GM19193 (cell line): ENCODE data around the gene ITPR2.

Experiments used
- POLR2A ChIP-seq: IDR thresholded peaks from 4 replicates; pipeline ENCODE4 v1.6.1; 2011; ENCODE audit not compliant: insufficient read depth, insufficient read length; ENCODE audit errors: extremely low read depth

Gene ITPR2

DNA sequence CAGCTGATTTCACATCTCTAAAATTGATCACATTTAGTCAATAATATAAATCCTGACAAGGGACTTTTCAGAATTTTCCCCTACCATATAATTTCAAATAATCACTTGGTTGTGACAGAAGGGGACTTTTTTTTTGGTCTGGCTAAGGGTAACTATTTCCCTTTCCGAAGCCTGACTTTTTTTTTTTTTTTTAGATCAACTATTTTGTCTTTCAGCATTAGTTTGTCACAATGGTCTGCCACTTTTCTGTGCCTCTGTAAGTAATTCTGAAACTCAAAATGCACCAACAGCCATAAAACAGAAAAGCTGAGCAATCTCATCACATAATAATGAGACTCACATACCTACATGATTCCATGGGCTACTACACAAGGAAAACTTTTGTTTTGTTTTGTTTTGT is 371.2 kb downstream of the ITPR2 start:
- no peak for TF ChIP-seq POLR2A

DNA sequence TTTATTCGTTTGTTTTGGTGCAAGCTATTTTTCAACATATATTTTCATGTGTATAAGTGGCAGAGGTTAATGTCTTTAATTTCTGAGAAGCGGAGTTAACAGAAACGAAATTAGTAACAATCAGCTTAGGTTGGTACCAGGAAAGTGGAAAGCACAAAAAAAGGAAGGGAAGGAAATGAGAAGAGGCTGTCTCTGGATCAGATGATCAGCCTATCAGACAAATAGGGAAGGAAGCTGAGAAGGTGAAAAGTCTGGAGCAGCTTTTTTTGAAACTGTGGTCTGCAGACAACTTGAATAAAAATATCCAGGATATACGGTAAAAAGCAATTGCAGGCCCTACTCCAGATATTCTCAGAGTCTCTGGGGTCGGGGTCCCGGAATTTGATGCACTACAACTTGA is 372.6 kb downstream of the ITPR2 start:
- no peak for TF ChIP-seq POLR2A

DNA sequence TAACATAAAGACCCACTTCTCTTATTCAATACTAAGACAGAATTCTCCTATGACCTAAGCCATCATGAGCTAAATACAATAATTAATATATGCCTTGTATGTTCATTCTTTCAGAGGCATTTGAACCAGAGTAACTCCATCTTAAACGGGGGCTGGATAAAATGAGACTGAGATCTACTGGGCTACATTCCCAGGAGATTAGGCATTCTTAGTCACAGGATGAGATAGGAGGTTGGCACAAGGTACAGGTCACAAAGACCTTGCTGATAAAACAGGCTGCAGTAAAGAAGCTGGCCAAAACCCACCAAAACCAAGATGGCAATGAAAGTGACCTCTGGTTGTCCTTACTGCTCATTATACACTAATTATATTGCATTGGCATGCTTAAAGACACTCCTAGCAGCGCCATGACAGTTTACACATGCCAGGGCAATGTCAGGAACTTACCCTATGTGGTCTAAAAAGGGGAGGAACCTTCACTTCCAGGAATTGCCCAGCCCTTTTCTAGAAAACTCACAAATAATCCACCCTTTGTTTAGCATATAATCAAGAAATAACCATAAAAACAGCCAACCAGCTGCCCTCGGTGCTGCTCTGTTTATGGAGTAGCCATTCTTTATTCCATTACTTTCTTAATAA is 376.9 kb downstream of the ITPR2 start:
- no peak for TF ChIP-seq POLR2A

DNA sequence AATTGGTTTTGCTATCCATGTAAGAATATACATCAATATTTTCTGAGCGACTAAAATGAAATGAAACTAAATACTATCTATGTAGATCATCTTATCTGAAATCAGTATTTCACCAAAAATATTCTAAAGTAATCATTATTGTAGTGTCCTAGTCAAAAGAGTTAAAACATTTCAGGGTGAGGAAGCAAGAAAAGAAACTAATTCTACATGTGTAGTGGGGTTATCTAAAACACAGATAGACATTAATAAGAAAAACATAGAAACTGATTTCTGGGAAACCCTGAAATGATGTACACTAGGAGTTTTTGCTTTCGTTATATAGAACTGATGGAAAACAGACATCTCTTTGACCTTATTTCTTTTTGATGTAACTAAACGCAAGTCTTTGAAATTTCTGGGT is 379.7 kb downstream of the ITPR2 start:
- no peak for TF ChIP-seq POLR2A

DNA sequence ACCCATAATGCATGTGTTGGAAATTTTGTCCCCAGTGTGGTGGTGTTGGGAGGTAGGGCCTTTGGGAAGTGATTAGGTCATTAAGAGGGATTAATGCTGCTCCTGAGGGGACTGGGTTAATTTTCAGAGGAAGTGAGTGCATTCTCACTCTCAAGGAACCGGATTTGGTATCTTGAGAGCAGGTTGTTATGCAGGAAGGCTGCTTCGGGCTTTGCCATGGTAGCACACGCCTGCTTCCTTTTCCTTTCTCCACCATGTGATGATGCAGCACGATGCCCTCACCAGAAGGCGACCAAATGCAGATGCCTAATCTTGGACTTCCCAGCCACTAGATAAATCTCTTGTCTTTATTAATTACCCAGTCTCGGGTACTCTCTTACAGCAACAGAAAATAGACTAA is 380.5 kb downstream of the ITPR2 start:
- TF ChIP-seq POLR2A: no peak

DNA sequence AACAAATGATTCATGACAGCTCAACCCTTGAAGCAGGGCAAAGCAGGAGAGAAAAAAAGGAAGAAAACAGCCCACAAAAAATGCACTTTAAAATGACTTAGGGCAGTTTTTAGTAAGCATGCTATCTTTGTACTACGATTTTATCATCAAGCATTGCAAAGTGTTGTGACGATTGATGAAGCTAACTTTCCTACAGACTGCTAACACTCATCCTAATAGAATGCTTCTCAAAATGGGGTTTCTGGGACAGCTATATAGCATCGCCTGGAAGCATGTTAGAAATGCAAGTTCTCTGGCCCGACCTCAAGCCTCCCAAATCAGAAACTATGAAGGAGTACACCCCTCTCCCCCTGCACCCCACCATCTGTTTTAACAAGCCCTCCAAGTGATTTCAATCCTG is 381.2 kb downstream of the ITPR2 start:
- TF ChIP-seq POLR2A: no peak

DNA sequence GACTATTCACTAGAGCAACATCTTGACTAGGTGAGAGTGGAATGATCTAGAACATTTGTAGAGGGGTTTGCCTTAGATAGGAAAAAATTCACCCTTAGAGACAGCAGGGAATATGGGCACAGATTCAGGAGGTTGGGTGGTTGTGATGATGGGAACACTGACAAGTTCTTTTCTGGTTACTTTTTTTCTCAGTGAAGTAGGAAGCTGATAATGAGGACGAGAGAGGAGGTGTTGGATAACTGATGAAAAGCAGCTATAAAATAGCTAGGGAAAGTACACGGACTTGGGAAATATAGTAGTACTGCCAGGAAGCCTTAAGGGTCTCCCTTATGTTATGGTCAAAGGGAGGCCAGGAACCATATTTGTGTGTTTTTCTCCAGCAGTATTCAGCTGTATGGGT is 387.1 kb downstream of the ITPR2 start:
- TF ChIP-seq POLR2A: no peak

DNA sequence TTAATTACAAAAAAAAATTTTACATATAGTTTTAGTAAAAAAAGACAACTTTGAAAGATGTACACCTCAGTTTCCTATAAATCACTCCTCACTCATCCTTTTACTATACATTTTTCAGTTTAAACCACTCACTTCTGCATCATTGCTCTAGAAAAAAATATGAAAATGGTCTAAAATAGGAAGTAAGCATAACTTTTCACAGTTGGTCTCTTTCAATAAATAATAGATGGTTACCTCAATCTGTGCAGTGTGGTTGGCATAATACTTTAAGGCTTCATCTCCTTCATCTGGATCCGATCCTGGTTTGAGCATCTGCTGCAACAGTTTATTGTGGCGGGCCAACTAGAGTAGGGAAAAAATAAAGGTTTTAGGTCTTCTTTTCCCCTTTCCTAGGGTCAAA is 389.7 kb downstream of the ITPR2 start:
- no peak for TF ChIP-seq POLR2A

DNA sequence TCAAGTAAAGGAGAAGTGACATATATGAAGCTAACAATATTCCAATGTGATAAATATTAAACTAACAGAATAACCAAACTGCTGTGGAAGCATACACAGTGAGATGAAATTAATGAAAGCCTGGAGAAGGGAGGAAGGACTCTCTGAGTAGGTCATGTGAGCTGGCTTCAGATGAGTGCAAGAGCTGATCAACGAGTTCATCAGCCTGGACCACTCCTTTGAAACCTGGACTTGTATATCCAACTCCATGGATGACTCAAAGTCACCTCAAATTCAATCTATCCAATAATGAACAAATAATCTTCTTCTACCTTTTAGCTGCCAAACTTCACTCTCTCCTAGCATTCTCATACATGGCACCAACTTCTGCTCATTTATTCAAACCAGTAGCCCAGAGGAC is 391.6 kb downstream of the ITPR2 start:
- no peak for TF ChIP-seq POLR2A

DNA sequence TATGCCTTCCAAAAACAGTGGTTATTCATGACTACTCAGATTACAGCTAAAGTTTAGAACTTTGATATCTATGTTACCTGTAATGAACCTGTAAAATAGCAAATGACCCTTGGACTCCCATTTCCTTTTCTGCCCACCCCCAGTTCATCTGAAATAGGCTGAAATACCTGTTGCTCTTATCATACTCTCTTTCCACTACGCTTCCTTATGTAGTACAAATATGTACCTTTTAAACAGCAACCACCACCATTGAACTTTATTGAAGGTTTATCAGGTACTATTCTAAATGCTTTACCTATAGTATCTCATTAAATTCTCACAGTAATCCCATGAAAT is 398.0 kb downstream of the ITPR2 start:
- no peak for TF ChIP-seq POLR2A

DNA sequence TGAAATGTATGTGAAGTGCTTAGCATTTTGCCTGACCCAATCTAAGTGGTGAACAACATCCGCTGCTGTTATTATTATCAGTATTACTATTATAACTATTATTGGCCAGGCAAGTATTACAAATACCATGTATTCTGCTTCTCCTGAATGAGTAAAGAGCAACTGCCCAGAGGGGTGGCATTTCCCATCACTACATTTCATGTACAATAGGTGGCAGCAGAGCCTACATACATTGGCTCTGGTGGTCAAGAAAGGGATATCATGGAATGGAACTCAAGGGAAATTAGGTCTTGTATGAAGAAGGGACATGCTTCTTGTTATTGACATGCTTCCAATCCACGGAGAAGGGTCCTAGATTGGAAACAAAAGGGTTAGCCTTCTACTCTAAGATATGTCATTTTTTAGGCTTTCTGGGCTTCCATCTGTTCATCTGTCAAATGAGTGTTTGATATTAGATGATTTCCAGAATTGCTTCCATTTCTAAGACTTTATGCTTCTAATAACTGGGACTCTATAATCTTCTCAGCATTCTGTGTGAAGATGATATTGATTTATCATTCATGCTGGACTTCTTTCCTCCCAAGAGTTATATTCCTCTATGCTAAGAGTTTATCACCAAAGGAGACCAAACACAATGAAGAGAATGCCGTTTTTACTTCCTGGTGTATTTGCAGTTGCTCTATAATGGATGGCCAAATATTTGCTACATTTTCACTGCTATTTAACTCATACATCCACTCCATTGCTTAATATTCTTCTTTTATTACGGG is 398.5 kb downstream of the ITPR2 start:
- no peak for TF ChIP-seq POLR2A

DNA sequence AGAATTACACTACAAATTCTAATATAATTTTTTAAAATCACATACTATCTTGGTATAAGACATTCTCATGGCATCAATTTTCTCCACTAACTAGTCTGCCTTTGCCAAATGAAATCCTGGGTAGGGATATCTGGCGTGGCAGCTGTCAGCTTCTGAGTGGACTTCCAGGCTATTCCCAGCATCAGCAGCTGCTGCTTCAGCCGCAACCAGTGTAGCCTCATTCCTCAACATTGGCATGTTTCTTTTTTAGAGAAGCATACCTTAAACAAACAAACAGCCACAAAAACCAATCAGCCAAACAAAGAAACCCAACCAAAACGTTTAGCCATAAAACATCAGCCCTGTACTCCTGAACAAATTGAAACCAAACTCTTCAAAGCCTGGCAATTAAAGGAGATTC is 401.8 kb downstream of the ITPR2 start:
- TF ChIP-seq POLR2A: no peak

DNA sequence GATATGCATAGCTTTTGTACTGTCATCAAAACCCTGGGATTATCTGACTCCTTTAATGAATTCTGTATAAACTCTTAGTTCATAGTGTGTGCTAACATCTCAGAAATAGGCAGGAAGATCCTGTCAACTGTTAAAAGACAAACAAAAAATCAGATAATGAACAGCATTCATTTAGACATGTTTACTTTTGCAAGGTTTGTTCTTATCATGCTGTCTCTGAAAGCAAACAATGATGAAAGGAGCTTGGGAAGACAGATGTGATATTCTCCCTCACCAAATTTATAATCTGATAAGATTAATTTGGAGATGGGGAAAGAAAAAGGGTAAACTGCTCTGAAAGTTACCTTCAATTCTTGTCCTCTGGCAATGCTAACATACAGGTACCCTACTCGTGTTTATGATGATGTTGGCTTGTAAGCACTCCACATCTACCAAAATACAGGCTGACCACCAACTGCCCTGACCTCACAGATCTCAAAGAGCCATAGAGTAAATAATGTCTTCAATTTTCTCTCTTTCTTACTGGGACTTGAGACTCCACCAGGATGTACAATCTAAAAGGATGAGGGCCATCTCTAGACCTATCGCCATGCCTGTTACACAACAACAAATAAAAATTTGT is 403.8 kb downstream of the ITPR2 start:
- TF ChIP-seq POLR2A: no peak

DNA sequence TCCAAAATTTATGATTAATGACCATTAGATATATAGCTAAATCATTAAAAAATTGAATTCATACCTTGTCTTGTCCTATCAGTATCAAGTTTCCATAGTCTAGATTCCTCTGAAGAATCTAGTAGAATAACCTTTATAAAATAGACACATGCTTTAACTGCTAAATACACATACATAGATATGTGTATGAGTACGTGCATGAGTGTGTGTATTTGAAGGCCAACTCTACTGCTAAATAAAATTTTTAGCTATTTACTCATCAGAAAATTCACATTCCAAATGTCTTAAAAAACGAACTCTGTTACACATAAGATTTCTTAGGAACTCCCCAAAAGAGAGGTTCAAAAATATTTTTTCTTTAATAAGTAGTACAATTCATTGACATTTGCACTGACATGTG is 404.6 kb downstream of the ITPR2 start:
- no peak for TF ChIP-seq POLR2A

DNA sequence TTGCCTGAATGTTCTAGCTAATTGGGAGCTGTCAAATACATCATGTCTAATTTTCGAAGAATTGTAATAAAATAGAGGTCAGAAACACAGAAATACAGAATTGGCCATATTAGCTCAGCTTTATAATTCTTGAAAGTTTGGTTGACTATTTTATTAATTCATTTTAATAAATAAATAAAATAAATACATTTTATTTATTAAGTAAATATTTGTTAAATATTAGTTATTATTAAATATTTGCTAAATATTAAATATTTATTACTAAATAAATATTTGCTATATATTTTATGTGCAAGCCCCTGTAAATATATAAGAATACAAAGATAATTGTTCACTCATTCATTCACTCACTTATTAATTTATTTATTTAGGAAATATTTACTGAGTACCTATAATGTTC is 406.3 kb downstream of the ITPR2 start:
- no peak for TF ChIP-seq POLR2A

DNA sequence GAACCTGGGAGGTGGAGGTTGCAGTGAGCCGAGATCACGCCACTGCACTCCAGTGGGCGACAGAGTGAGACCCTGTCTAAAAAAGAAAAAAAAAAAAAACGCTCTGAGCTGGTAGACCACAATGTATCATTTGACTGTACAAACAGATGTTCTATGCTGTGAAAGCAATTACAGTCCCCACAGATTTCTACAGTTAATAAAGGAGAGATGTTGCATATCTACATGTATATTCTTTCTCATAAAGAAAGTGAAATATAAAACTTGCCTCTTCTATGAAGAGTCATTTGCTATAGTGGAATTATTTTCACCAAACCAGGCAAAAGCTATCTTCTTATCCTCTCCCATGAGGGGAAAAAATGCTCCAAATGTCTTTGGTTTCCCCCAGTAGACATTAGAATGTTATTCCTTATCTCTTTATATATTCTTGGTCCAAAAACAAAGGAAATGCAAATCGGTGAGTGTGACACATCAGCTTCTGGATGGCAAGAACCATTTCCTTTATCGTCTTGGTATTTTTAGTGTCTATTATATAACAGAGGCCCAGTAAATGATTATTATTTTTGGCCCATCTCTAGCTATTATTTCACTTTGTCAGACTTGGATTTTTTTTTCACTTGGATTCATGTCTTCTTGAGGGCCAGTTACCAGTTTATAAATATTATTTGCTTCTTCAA is 407.3 kb downstream of the ITPR2 start:
- no peak for TF ChIP-seq POLR2A
